Measurements from ENCODE around the gene KLHL35. TPM values are rescaled to one million over a fixed set of nuclear protein-coding genes. Genes with fewer than 3 reads are reported as not detected.

KLHL35 gene
- total RNA-seq, 1 experiment from 2014 or later = 0.58 TPM

GRCh38 chr11:75473684-75474083 is 40.7 kb upstream of the KLHL35 start:
- Histone ChIP-seq H3K9me3 (replicated peaks) (no peaks in the 10 kb centered on the region), H3K4me1 (replicated peaks) (no peaks in the 10 kb centered on the region), H3K4me3 (no peak overlapping the region), H3K36me3 (no peaks in the 10 kb centered on the region), H3K27ac (no peak overlapping the region), H3K27me3 (replicated peaks) (no peaks in the 10 kb centered on the region)
- DNase-seq (ENCODE audit: low read depth in 1 of 2, low spot score in 2 of 2) = no peak

GRCh38 chr11:75472081-75472732 is 39.2 kb upstream of the KLHL35 start:
- Histone ChIP-seq H3K4me3 (no peak overlapping the region), H3K4me1 (replicated peaks) (no peaks in the 10 kb centered on the region), H3K9me3 (replicated peaks) (no peaks in the 10 kb centered on the region), H3K27me3 (replicated peaks) (no peaks in the 10 kb centered on the region), H3K27ac (no peak overlapping the region), H3K36me3 (no peaks in the 10 kb centered on the region)
- no peak for DNase-seq (ENCODE audit: low read depth in 1 of 2, low spot score in 2 of 2)

GRCh38 chr11:75471176-75471973 is 38.4 kb upstream of the KLHL35 start:
- DNase-seq (ENCODE audit: low read depth in 1 of 2, low spot score in 2 of 2) = no peak
- H3K4me3 ChIP-seq = no peak overlapping the region
- no peaks in the 10 kb centered on the region for H3K36me3 ChIP-seq
- H3K9me3 ChIP-seq (replicated peaks) = no peaks in the 10 kb centered on the region
- H3K4me1 ChIP-seq (replicated peaks) = no peaks in the 10 kb centered on the region
- H3K27me3 ChIP-seq (replicated peaks) = no peaks in the 10 kb centered on the region
- H3K27ac ChIP-seq = no peak overlapping the region

- Histone ChIP-seq H3K36me3 (no peaks in the 10 kb centered on the region), H3K27ac (no peak overlapping the region), H3K4me1 (replicated peaks) (no peaks in the 10 kb centered on the region), H3K27me3 (replicated peaks) (no peaks in the 10 kb centered on the region), H3K9me3 (replicated peaks) (no peaks in the 10 kb centered on the region), H3K4me3 (no peak overlapping the region)
- DNase-seq (ENCODE audit: low read depth in 1 of 2, low spot score in 2 of 2) = no peak
Measured at GRCh38 chr11:75470476-75471080, 37.6 kb upstream of the KLHL35 start.

- no peaks in the 10 kb centered on the region for H3K27me3 ChIP-seq (replicated peaks)
- no peak for DNase-seq (ENCODE audit: low read depth in 1 of 2, low spot score in 2 of 2)
- no peaks in the 10 kb centered on the region for H3K4me1 ChIP-seq (replicated peaks)
- no peaks in the 10 kb centered on the region for H3K9me3 ChIP-seq (replicated peaks)
- H3K4me3 ChIP-seq = no peak overlapping the region
- H3K36me3 ChIP-seq = no peaks in the 10 kb centered on the region
- H3K27ac ChIP-seq = no peak overlapping the region
Measured at GRCh38 chr11:75469785-75470405, 36.9 kb upstream of the KLHL35 start.

GRCh38 chr11:75468534-75469340 is 35.7 kb upstream of the KLHL35 start:
- no peaks in the 10 kb centered on the region for H3K36me3 ChIP-seq
- no peaks in the 10 kb centered on the region for H3K9me3 ChIP-seq (replicated peaks)
- no peaks in the 10 kb centered on the region for H3K4me1 ChIP-seq (replicated peaks)
- H3K27ac ChIP-seq = no peak overlapping the region
- H3K4me3 ChIP-seq = no peak overlapping the region
- H3K27me3 ChIP-seq (replicated peaks) = no peaks in the 10 kb centered on the region
- DNase-seq (ENCODE audit: low read depth in 1 of 2, low spot score in 2 of 2) = no peak

GRCh38 chr11:75467881-75468280 is 34.9 kb upstream of the KLHL35 start:
- Histone ChIP-seq H3K36me3 (no peaks in the 10 kb centered on the region), H3K27ac (no peak overlapping the region), H3K9me3 (replicated peaks) (no peaks in the 10 kb centered on the region), H3K27me3 (replicated peaks) (no peaks in the 10 kb centered on the region), H3K4me3 (no peak overlapping the region), H3K4me1 (replicated peaks) (no peaks in the 10 kb centered on the region)
- DNase-seq (ENCODE audit: low read depth in 1 of 2, low spot score in 2 of 2) = no peak

- Histone ChIP-seq H3K4me3 (no peak overlapping the region), H3K9me3 (replicated peaks) (no peaks in the 10 kb centered on the region), H3K27ac (no peak overlapping the region), H3K4me1 (replicated peaks) (no peaks in the 10 kb centered on the region), H3K36me3 (no peaks in the 10 kb centered on the region), H3K27me3 (replicated peaks) (no peaks in the 10 kb centered on the region)
- no peak for DNase-seq (ENCODE audit: low read depth in 1 of 2, low spot score in 2 of 2)
Measured at GRCh38 chr11:75467311-75467710, 34.3 kb upstream of the KLHL35 start.

GRCh38 chr11:75465701-75466531 is 32.9 kb upstream of the KLHL35 start:
- H3K9me3 ChIP-seq (replicated peaks) = no peaks in the 10 kb centered on the region
- H3K4me1 ChIP-seq (replicated peaks) = no peaks in the 10 kb centered on the region
- H3K36me3 ChIP-seq = no peaks in the 10 kb centered on the region
- H3K4me3 ChIP-seq = no peak overlapping the region
- H3K27ac ChIP-seq = no peak overlapping the region
- H3K27me3 ChIP-seq (replicated peaks) = no peaks in the 10 kb centered on the region
- DNase-seq (ENCODE audit: low read depth in 1 of 2, low spot score in 2 of 2) = no peak

- H3K27ac ChIP-seq = no peak overlapping the region
- no peaks in the 10 kb centered on the region for H3K9me3 ChIP-seq (replicated peaks)
- H3K27me3 ChIP-seq (replicated peaks) = no peaks in the 10 kb centered on the region
- H3K4me3 ChIP-seq = no peak overlapping the region
- no peaks in the 10 kb centered on the region for H3K4me1 ChIP-seq (replicated peaks)
- H3K36me3 ChIP-seq = no peaks in the 10 kb centered on the region
- no peak for DNase-seq (ENCODE audit: low read depth in 1 of 2, low spot score in 2 of 2)
Measured at GRCh38 chr11:75463106-75463774, 30.2 kb upstream of the KLHL35 start.

- H3K4me3 ChIP-seq = no peak overlapping the region
- no peaks in the 10 kb centered on the region for H3K36me3 ChIP-seq
- H3K27ac ChIP-seq = no peak overlapping the region
- no peak for DNase-seq (ENCODE audit: low read depth in 1 of 2, low spot score in 2 of 2)
- H3K27me3 ChIP-seq (replicated peaks) = no peaks in the 10 kb centered on the region
- H3K9me3 ChIP-seq (replicated peaks) = no peaks in the 10 kb centered on the region
- H3K4me1 ChIP-seq (replicated peaks) = no peaks in the 10 kb centered on the region
Measured at GRCh38 chr11:75462117-75462653, 29.2 kb upstream of the KLHL35 start.

GRCh38 chr11:75461151-75461550 is 28.1 kb upstream of the KLHL35 start:
- H3K4me1 ChIP-seq (replicated peaks) = no peaks in the 10 kb centered on the region
- no peak overlapping the region for H3K4me3 ChIP-seq
- H3K36me3 ChIP-seq = no peaks in the 10 kb centered on the region
- DNase-seq (ENCODE audit: low read depth in 1 of 2, low spot score in 2 of 2) = no peak
- no peaks in the 10 kb centered on the region for H3K9me3 ChIP-seq (replicated peaks)
- no peak overlapping the region for H3K27ac ChIP-seq
- no peaks in the 10 kb centered on the region for H3K27me3 ChIP-seq (replicated peaks)
